Stomach (tissue), 9 donors: Measurements from ENCODE around the gene FOXO1. TPM values are rescaled to one million over a fixed set of nuclear protein-coding genes. Genes with fewer than 3 reads are reported as not detected.
A peak's percentile ranks its signal among the peaks of the same experiment; 100 is the strongest.

ENCODE experiments used
- DNase-seq, 2 donors: peaks; one replicate each; pipeline versions ENCODE4 v3.0.0 to v3.0.0-alpha.2; 2013 to 2019
- H3K27ac ChIP-seq, 5 donors: fragments of 200-600 bp in 4 of 5; sonication (generic) in 4 of 5; one replicate each; pipeline ENCODE4 v1.5.1; 2013 to 2019; ENCODE audit warnings: mild to moderate bottlenecking in 1 of 5, moderate library complexity in 1 of 5
- H3K27me3 ChIP-seq, 3 donors: fragments of 200-600 bp; sonication (generic); one replicate each; pipeline ENCODE4 v1.5.1; 2017 to 2019; ENCODE audit warnings: mixed run types in 1 of 3
- H3K36me3 ChIP-seq, 4 donors: fragments of 200-600 bp; sonication (generic); 1 replicate in 3 of 4; 2 replicates in 1 of 4; pipeline ENCODE4 v1.5.1; 2016 to 2019
- H3K4me1 ChIP-seq, 4 donors: fragments of 200-600 bp; sonication (generic); one replicate each; pipeline ENCODE4 v1.5.1; 2016 to 2019
- H3K4me3 ChIP-seq, 4 donors: fragments of 200-600 bp; sonication (generic) in 3 of 4; one replicate each; pipeline ENCODE4 v1.5.1; 2016 to 2019; ENCODE audit warnings: mild to moderate bottlenecking in 1 of 4
- H3K9me3 ChIP-seq, 4 donors: fragments of 200-600 bp; sonication (generic); one replicate each; pipeline ENCODE4 v1.5.1; 2016 to 2019
- CTCF ChIP-seq, 7 experiments: fragments of 450-650 bp in 4 of 7; fragments of 200-600 bp in 3 of 7; sonication (generic) in 3 of 7; IDR thresholded peaks; one replicate each; pipeline ENCODE4 v1.5.1; 2016 to 2019; ENCODE audit warnings: antibody characterized with exemption in 7 of 7, control low read depth in 2 of 7, mild to moderate bottlenecking in 1 of 7
- EP300 ChIP-seq: sonication (generic); formaldehyde crosslinking; IDR thresholded peaks from one replicate; pipeline ENCODE4 v1.6.1; 2017; ENCODE audit warnings: antibody characterized with exemption
- POLR2A ChIP-seq, 4 donors: fragments of 450-650 bp; IDR thresholded peaks; one replicate each; pipeline ENCODE4 v1.6.1; 2016; ENCODE audit warnings: antibody characterized with exemption in 4 of 4, control low read depth in 2 of 4, mild to moderate bottlenecking in 1 of 4, moderate library complexity in 1 of 4
- POLR2AphosphoS5 ChIP-seq, 3 donors: sonication (generic); formaldehyde crosslinking; IDR thresholded peaks; one replicate each; pipeline ENCODE4 v1.6.1; 2016; ENCODE audit warnings: antibody characterized with exemption in 3 of 3
- WGBS, 5 donors: extraction: QIAGEN DNeasy Blood & Tissue Kit in 3 of 5; methylation state at CpG; one replicate each; pipeline versions ENCODE4 v1.1.5 to v1.1.7; 2013 to 2018; 5-methylcytosine and 5-hydroxymethylcytosine counted together
- intact Hi-C: fragments of 100-400 bp; cut with DNase I; formaldehyde crosslinking; loops from one replicate; pipeline ENCODE4 v1.15.1; 2023; ENCODE audit warnings: low total_unique reads
- polyA plus RNA-seq, 3 donors: library from polyadenylated mRNA; stranded (reverse); fragments of 200-250 nt; gene quantifications; one replicate each; pipeline ENCODE4 v1.2.3, GENCODE V29; 2013
- total RNA-seq, 5 donors: library from RNA; depleted of rRNA; stranded (reverse); fragments of >200 nt; gene quantifications; one replicate each; pipeline versions ENCODE4 v1.1.0 to v1.2.3, GENCODE V29; 2014 to 2016
- donor health status: healthy with polysubstance abuse.
- donor health status: Bipolar disorder and iron deficiency.
- donor health status: healthy.

FOXO1 gene
- total and polyA plus RNA-seq, 8 donors, result 4.2 to 43.7 (median 19.6) TPM

GRCh38 chr13:40624383-40624782, 42.1 kb downstream of the FOXO1 start:
- H3K27ac ChIP-seq, result no peak overlapping the region
- intact Hi-C loops, result no loop called here
- no peaks in the 10 kb centered on the region for H3K27me3 ChIP-seq
- 85 to 100% (median 97%) methylated on average over 1 of the region's 1 CpG for WGBS, 5 donors
- peaks cover 0 to 4% (median 0%) of the 10 kb centered on the region in 4 donors for H3K36me3 ChIP-seq
- DNase-seq, result no peak
- no peaks in the 10 kb centered on the region for H3K9me3 ChIP-seq
- TF ChIP-seq POLR2AphosphoS5 (IDR thresholded peaks at IDR 0.05) (peak in 1 of 3 donors; percentile 19), POLR2A (IDR thresholded peaks at IDR 0.05) (no peak)
- H3K4me3 ChIP-seq, result no peak overlapping the region
- H3K4me1 ChIP-seq, result peaks cover 15 to 74% (median 42%) of the 10 kb centered on the region in 4 donors

DNA sequence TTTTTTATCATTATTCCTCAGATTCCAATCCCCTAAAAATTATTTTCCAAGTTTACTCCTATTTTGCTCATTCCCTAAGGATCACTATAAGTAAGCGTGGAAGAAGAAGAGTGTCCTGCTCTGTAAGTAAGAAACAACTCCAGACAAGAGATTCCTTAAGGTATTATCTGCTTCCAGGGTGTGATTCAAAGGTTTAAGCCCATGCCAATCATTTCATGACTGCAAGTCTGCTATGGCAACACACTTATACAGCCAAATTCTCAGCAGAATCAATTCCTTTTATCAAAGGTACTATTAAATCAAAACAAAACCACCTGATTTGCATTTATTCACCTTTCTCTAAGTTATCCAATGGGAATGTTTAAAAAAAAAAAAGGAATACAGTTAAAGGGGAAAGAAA, 43.7 kb downstream of the FOXO1 start:
- 90 to 100% (median 98%) methylated on average over 1 of the region's 1 CpG for WGBS, 5 donors
- intact Hi-C loops, result no loop called here
- Histone ChIP-seq H3K27me3 (no peaks in the 10 kb centered on the region), H3K27ac (no peak overlapping the region), H3K9me3 (no peaks in the 10 kb centered on the region), H3K36me3 (peaks cover 0 to 4% (median 0%) of the 10 kb centered on the region in 4 donors), H3K4me3 (no peak overlapping the region), H3K4me1 (peaks cover 15 to 80% (median 48%) of the 10 kb centered on the region in 4 donors)
- TF ChIP-seq CTCF (IDR thresholded peaks at IDR 0.05) (no peak), POLR2A (IDR thresholded peaks at IDR 0.05) (no peak), POLR2AphosphoS5 (IDR thresholded peaks at IDR 0.05) (no peak), EP300 (no peak)
- no peak for DNase-seq

DNA sequence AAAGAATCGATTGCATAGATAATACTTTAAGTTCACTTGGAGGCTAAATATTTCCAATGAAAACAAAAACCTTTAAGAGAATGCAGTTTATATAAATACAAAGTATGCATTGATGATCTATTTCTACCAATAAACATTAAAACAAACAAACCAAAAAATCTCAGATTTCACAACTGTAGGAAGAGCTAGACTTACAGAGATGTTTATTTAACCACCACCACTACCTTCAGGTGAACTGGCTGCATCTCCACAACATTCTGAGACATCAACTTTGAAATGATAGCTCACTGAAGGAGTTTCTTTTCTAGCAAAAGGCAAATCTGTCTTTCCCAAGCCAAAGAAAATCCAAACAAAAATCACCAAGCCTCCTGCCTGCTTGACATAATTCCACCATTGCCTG, 44.2 kb downstream of the FOXO1 start:
- 73 to 91% (median 84%) methylated on average over 1 of the region's 1 CpG for WGBS, 5 donors
- H3K27ac ChIP-seq, result no peak overlapping the region
- peaks cover 15 to 79% (median 48%) of the 10 kb centered on the region in 4 donors for H3K4me1 ChIP-seq
- TF ChIP-seq POLR2A (IDR thresholded peaks at IDR 0.05) (no peak), POLR2AphosphoS5 (IDR thresholded peaks at IDR 0.05) (no peak), EP300 (no peak), CTCF (IDR thresholded peaks at IDR 0.05) (no peak)
- no peaks in the 10 kb centered on the region for H3K36me3 ChIP-seq
- intact Hi-C loops, result no loop called here
- DNase-seq, result no peak
- no peak overlapping the region for H3K4me3 ChIP-seq
- no peaks in the 10 kb centered on the region for H3K9me3 ChIP-seq
- H3K27me3 ChIP-seq, result no peaks in the 10 kb centered on the region

- DNase-seq, result no peak
- Histone ChIP-seq H3K4me1 (peaks cover under 1 to 70% (median 47%) of the 10 kb centered on the region in 4 donors), H3K27me3 (no peaks in the 10 kb centered on the region), H3K4me3 (no peak overlapping the region), H3K36me3 (no peaks in the 10 kb centered on the region), H3K9me3 (no peaks in the 10 kb centered on the region), H3K27ac (no peak overlapping the region)
- intact Hi-C loops, result no loop called here
- TF ChIP-seq POLR2AphosphoS5 (IDR thresholded peaks at IDR 0.05), result no peak
- 81 to 96% (median 88%) methylated on average over 3 of the region's 3 CpGs for WGBS, 5 donors
Measured at GRCh38 chr13:40619479-40619814, 47.0 kb downstream of the FOXO1 start.

DNA sequence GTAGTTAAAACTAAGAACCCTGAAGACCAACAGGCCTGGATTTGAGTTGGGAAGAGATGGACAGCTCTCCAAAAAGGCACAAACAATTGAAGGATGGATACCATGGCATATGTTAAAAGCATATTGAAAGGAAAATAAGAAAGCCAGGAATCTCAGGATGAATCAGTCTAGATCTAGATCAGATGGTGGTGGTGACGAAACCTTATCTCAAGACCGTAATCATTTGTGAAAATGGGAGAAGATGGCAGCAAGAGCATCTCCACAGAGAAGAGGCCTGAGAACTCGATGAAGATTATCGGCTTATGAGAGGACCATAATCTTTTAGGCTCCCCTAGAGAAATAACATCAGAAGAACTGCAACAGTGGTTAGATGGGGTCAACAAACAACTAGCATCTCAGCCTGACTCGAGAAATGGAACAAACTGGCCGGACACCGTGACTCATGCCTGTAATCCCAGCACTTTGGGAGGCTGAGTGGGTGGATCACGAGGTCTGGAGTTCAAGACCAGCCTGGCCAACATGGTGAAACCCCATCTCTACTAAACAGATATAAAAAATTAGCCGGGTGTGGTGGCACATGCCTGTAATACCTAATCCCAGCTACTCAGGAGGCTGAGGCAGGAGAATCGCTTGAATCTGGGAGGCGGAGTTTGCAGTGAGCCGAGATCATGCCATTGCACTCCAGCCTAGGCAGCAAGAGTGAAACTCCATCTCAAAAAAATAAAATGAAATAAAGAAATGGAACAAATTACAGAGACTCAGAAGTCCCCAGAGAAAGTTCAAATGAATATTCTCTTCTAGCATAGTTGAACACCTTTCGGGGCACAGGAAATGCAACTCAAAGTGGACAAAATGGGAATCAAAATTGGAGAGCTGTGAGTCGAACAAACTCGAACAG, 47.6 kb downstream of the FOXO1 start:
- intact Hi-C loops, result no loop called here
- Histone ChIP-seq H3K4me1 (peaks cover 7 to 70% (median 48%) of the 10 kb centered on the region in 4 donors), H3K4me3 (no peak overlapping the region), H3K9me3 (no peaks in the 10 kb centered on the region), H3K27me3 (no peaks in the 10 kb centered on the region), H3K36me3 (no peaks in the 10 kb centered on the region), H3K27ac (no peak overlapping the region)
- TF ChIP-seq POLR2A (IDR thresholded peaks at IDR 0.05) (no peak), CTCF (IDR thresholded peaks at IDR 0.05) (no peak), EP300 (no peak), POLR2AphosphoS5 (IDR thresholded peaks at IDR 0.05) (no peak)
- DNase-seq, result no peak
- WGBS, 5 donors, result 90 to 96% (median 92%) methylated on average over 15 of the region's 15 CpGs
